GM12875 (cell line): ENCODE measurements around the gene XRRA1.

Experiments used
- H3K4me3 ChIP-seq: one replicate; pipeline ENCODE4 v1.5.1; 2011; ENCODE audit warnings: low read depth, low read length, control low read depth
- CTCF ChIP-seq: IDR thresholded peaks from 2 replicates; pipeline ENCODE4 v1.5.1; 2011; ENCODE audit warnings: low read depth, mild to moderate bottlenecking, control low read depth, inconsistent platforms, low read length, moderate library complexity, borderline replicate concordance; ENCODE audit not compliant: insufficient read depth

XRRA1 gene

GRCh38 chr11:74844865-74845264 lies 104.0 kb downstream of the XRRA1 start:
- no peak for TF ChIP-seq CTCF

GRCh38 chr11:74844072-74844471 lies 104.8 kb downstream of the XRRA1 start:
- no peak for TF ChIP-seq CTCF
- no peak overlapping the region for H3K4me3 ChIP-seq

More at GRCh38 chr11:74844865-74845264, 104.0 kb downstream of the XRRA1 start:
- no peak overlapping the region for H3K4me3 ChIP-seq

- TF ChIP-seq CTCF = no peak
- H3K4me3 ChIP-seq = no peak overlapping the region
Observed at GRCh38 chr11:74842967-74843366, 105.9 kb downstream of the XRRA1 start.

GRCh38 chr11:74840486-74840885 lies 108.4 kb downstream of the XRRA1 start:
- TF ChIP-seq CTCF = no peak
- H3K4me3 ChIP-seq = no peak overlapping the region

GRCh38 chr11:74839971-74840370 lies 108.9 kb downstream of the XRRA1 start:
- H3K4me3 ChIP-seq = no peak overlapping the region
- no peak for TF ChIP-seq CTCF

- H3K4me3 ChIP-seq = no peak overlapping the region
- no peak for TF ChIP-seq CTCF
Observed at GRCh38 chr11:74839446-74839845, 109.4 kb downstream of the XRRA1 start.

GRCh38 chr11:74838188-74838587 lies 110.7 kb downstream of the XRRA1 start:
- TF ChIP-seq CTCF = no peak
- H3K4me3 ChIP-seq = no peak overlapping the region
